IMR-90 (cell line): ENCODE results near the gene WDR54. TPM values are rescaled to one million over a fixed set of nuclear protein-coding genes. Genes with fewer than 3 reads are reported as not detected.

ENCODE experiments used
- ATAC-seq: fragments of 200-7000 bp; cut with Tn5 transposase; 2 replicates; pipeline ENCODE4 v1.9.1; 2020; ENCODE audit warnings: low read depth, mild to moderate bottlenecking, moderate library complexity
- BruUV-seq: library from RNA; stranded (reverse); fragments of 400-500 nt; replicated peaks from 2 replicates; lab custom pipeline; 2021; lab: Mats Ljungman, UMichigan
- CTCF ChIA-PET: fragments of 300-600 bp; formaldehyde crosslinking; extraction: SDS; loops from one replicate; lab custom pipeline; 2021; ENCODE audit warnings: antibody characterized with exemption; lab: Yijun Ruan, JAX
- POLR2A ChIA-PET: fragments of 300-600 bp; sonication (Branson Sonifier 250); formaldehyde crosslinking; loops from one replicate; lab custom pipeline; 2022; ENCODE audit warnings: antibody characterized with exemption; ENCODE audit not compliant: unreplicated experiment; lab: Charles Lee
- DNase-seq: peaks from one replicate; pipeline ENCODE4 v3.0.0; 2013
- H2AFZ ChIP-seq: replicated peaks from 2 replicates; pipeline ENCODE3; 2013; ENCODE audit warnings: low read length, mild to moderate bottlenecking; ENCODE audit not compliant: poor library complexity
- H2AK5ac ChIP-seq: 2 replicates; pipeline ENCODE4 v1.6.1; 2013; ENCODE audit warnings: low read depth, low read length, inconsistent platforms
- H2AK9ac ChIP-seq: replicated peaks from 2 replicates; pipeline ENCODE3; 2013; ENCODE audit warnings: mild to moderate bottlenecking, low read depth, low read length, moderate library complexity; ENCODE audit not compliant: poor library complexity
- H2BK120ac ChIP-seq: 2 replicates; pipeline ENCODE4 v1.6.1; 2013; ENCODE audit warnings: low read depth, low read length, inconsistent platforms
- H2BK15ac ChIP-seq: 3 replicates; pipeline ENCODE4 v1.6.1; 2013; ENCODE audit warnings: low read depth, low read length, inconsistent platforms
- H2BK20ac ChIP-seq: 2 replicates; pipeline ENCODE4 v1.6.1; 2013; ENCODE audit warnings: low read depth, mild to moderate bottlenecking, inconsistent platforms, low read length, moderate library complexity
- H2BK5ac ChIP-seq: 2 replicates; pipeline ENCODE4 v1.6.1; 2013; ENCODE audit warnings: mild to moderate bottlenecking, low read depth, low read length, inconsistent platforms; ENCODE audit not compliant: poor library complexity, severe bottlenecking
- H3K14ac ChIP-seq: replicated peaks from 2 replicates; pipeline ENCODE4 v1.6.1; 2013; ENCODE audit warnings: low read depth, low read length, inconsistent platforms
- H3K18ac ChIP-seq: 2 replicates; pipeline ENCODE4 v1.6.1; 2013; ENCODE audit warnings: low read depth, low read length, control low read depth
- H3K23ac ChIP-seq: 2 replicates; pipeline ENCODE4 v1.6.1; 2013; ENCODE audit warnings: low read depth, low read length, inconsistent platforms
- H3K27ac ChIP-seq: 2 replicates; pipeline ENCODE4 v1.5.1; 2013; ENCODE audit warnings: mild to moderate bottlenecking, control low read depth, low read length; ENCODE audit not compliant: insufficient read depth
- H3K27me3 ChIP-seq: 2 replicates; pipeline ENCODE4 v1.6.1; 2013; ENCODE audit warnings: low read length; ENCODE audit not compliant: control insufficient read depth, insufficient read depth
- H3K36me3 ChIP-seq: 2 replicates; pipeline ENCODE4 v1.6.1; 2013; ENCODE audit warnings: low read length, mixed read lengths; ENCODE audit not compliant: control insufficient read depth, insufficient read depth
- H3K4ac ChIP-seq: 2 replicates; pipeline ENCODE4 v1.6.1; 2013; ENCODE audit warnings: low read depth, low read length, inconsistent platforms
- H3K4me1 ChIP-seq: 2 replicates; pipeline ENCODE4 v1.6.1; 2013; ENCODE audit warnings: low read length, mixed read lengths; ENCODE audit not compliant: control insufficient read depth, insufficient read depth
- H3K4me2 ChIP-seq: 2 replicates; pipeline ENCODE4 v1.6.1; 2013; ENCODE audit warnings: low read depth, mild to moderate bottlenecking, control low read depth, low read length, moderate library complexity
- H3K4me3 ChIP-seq: 2 replicates; pipeline ENCODE4 v1.5.1; 2013; ENCODE audit warnings: low read depth, mild to moderate bottlenecking, control low read depth, low read length, moderate library complexity; ENCODE audit not compliant: insufficient read depth
- H3K56ac ChIP-seq: 2 replicates; pipeline ENCODE4 v1.6.1; 2013; ENCODE audit warnings: low read length, inconsistent platforms; ENCODE audit not compliant: insufficient read depth; ENCODE audit errors: extremely low read depth
- H3K79me1 ChIP-seq, 2 experiments: 2 replicates each; pipeline ENCODE4 v1.6.1; 2013; ENCODE audit warnings: low read length in 2 of 2, inconsistent platforms in 1 of 2, low read depth in 1 of 2
- H3K9ac ChIP-seq: 2 replicates; pipeline ENCODE4 v1.6.1; 2013; ENCODE audit warnings: low read depth, low read length, control low read depth
- H3K9me1 ChIP-seq: 2 replicates; pipeline ENCODE4 v1.6.1; 2013; ENCODE audit warnings: low read length, inconsistent platforms; ENCODE audit not compliant: insufficient read depth
- H3K9me3 ChIP-seq: 2 replicates; pipeline ENCODE4 v1.6.1; 2013; ENCODE audit warnings: low read length; ENCODE audit not compliant: control insufficient read depth, insufficient read depth
- H4K20me1 ChIP-seq: 2 replicates; pipeline ENCODE4 v1.6.1; 2013; ENCODE audit warnings: low read length, inconsistent platforms; ENCODE audit not compliant: insufficient read depth
- H4K5ac ChIP-seq: 2 replicates; pipeline ENCODE4 v1.6.1; 2013; ENCODE audit warnings: mild to moderate bottlenecking, low read depth, low read length, control low read depth
- H4K8ac ChIP-seq, 2 experiments: 2 replicates each; pipeline ENCODE4 v1.6.1; 2013; ENCODE audit warnings: low read depth in 2 of 2, low read length in 2 of 2, control low read depth in 1 of 2, inconsistent platforms in 1 of 2
- H4K91ac ChIP-seq: 2 replicates; pipeline ENCODE4 v1.6.1; 2013; ENCODE audit warnings: low read depth, low read length, inconsistent platforms; ENCODE audit not compliant: insufficient read depth
- CHD1 ChIP-seq: IDR thresholded peaks from 2 replicates; pipeline ENCODE4 v1.6.1; 2012; ENCODE audit warnings: low read depth, low read length, improper control_type of control experiment
- RCOR1 ChIP-seq: IDR thresholded peaks from 2 replicates; pipeline ENCODE4 v1.6.1; 2012; ENCODE audit warnings: mild to moderate bottlenecking, low read length, improper control_type of control experiment; ENCODE audit not compliant: insufficient replicate concordance
- SMC3 ChIP-seq: fragments of 150-350 bp; IDR thresholded peaks from 2 replicates; pipeline ENCODE4 v1.6.1; 2016; ENCODE audit warnings: low read depth, mild to moderate bottlenecking, antibody characterized with exemption, low read length, moderate library complexity
- WGBS, 2 experiments: methylation state at CpG; one replicate each; pipeline versions ENCODE4 v1.1.5 to v1.1.7; 2013; ENCODE audit warnings: missing lambda C conversion rate in 2 of 2; ENCODE audit not compliant: insufficient read length in 1 of 2; ENCODE audit errors: extremely low coverage in 2 of 2; 5-methylcytosine and 5-hydroxymethylcytosine counted together
- dilution Hi-C: fragments of 300-500 bp; cut with HindIII; formaldehyde crosslinking; loops from one replicate; pipeline ENCODE4 v1.14.3; 2018; ENCODE audit warnings: low sequenced_read_pairs; ENCODE audit not compliant: unreplicated experiment
- in situ Hi-C: fragments of 300-500 bp; cut with MboI; formaldehyde crosslinking; loops from 3 replicates; pipeline ENCODE4 v1.14.3; 2019; ENCODE audit warnings: low sequenced_read_pairs, inconsistent platforms, mixed read lengths
- intact Hi-C: fragments of 100-400 bp; cut with micrococcal nuclease; formaldehyde crosslinking; loops from 2 replicates; pipeline ENCODE4 v1.10.0; 2022
- polyA plus RNA-seq, 3 experiments: library from polyadenylated mRNA; depleted of rRNA; stranded (reverse); fragments of >200 nt; gene quantifications; 2 replicates each; pipeline ENCODE4 v1.2.3, GENCODE V29; 2012; ENCODE audit warnings: low replicate concordance in 1 of 3
- total RNA-seq: library from RNA; depleted of rRNA; stranded (reverse); fragments of >200 nt; gene quantifications from 2 replicates; pipeline ENCODE4 v1.2.3, GENCODE V29; 2012
- TF ChIP-seq, protein P1 (sequence below): conservative IDR thresholded peaks from 2 replicates; pipeline ENCODE4 v1.5.1; 2012; ENCODE audit warnings: mild to moderate bottlenecking, low read depth, low read length, improper control_type of control experiment
- TF ChIP-seq, protein P2 (sequence below): fragments of 150-350 bp; IDR thresholded peaks from 2 replicates; pipeline ENCODE4 v1.6.1; 2017; ENCODE audit warnings: mild to moderate bottlenecking, antibody characterized with exemption, low read length, low read depth

Gene WDR54
- total and polyA plus RNA-seq, 2 of the 4 experiments (the other 2 are of a cell fraction), result 47.9 to 57.2 TPM

DNA sequence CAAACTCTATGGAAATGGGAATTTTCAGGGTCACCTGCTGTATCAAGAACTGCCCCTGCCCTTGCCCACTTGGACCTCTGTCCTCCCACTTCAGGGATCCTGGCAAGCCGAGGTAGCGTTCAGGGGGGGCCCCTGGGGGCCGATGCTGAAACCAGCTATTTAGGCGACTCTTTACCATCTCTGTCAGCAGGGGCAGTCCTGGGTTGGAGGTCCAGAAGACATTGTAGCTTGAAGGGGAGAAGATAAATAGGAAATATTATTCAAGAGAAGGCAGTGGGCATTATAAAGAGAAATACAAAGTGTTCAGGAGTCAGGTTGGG lies 41.2 kb downstream of the WDR54 start:
- H4K91ac ChIP-seq, result no peak overlapping the region
- no peaks in the 10 kb centered on the region for H3K9me3 ChIP-seq
- DNase-seq (no peak), ATAC-seq (no peak)
- no peak overlapping the region for H3K14ac ChIP-seq
- no TSS peak for BruUV-seq
- H2BK5ac ChIP-seq, result no peak overlapping the region
- H3K4ac ChIP-seq, result no peak overlapping the region
- H2BK120ac ChIP-seq, result no peak overlapping the region
- H3K56ac ChIP-seq, result no peak overlapping the region
- no peak overlapping the region for H2AK9ac ChIP-seq
- in situ Hi-C loops, result no loop called here
- no peak overlapping the region for H2AK5ac ChIP-seq
- H2AFZ ChIP-seq, result no peak overlapping the region
- no peak overlapping the region for H3K27ac ChIP-seq
- ChIA-PET CTCF (no interaction called here), POLR2A (no interaction called here)
- no peak overlapping the region for H4K8ac ChIP-seq
- H3K18ac ChIP-seq, result no peak overlapping the region
- H3K9ac ChIP-seq, result no peak overlapping the region
- peaks cover 5% of the 10 kb centered on the region for H3K4me1 ChIP-seq
- H2BK15ac ChIP-seq, result no peak overlapping the region
- no peaks in the 10 kb centered on the region for H3K27me3 ChIP-seq
- H3K4me2 ChIP-seq, result no peak overlapping the region
- H3K4me3 ChIP-seq, result no peak overlapping the region
- H4K5ac ChIP-seq, result no peak overlapping the region
- dilution Hi-C loops, result no loop called here
- H3K23ac ChIP-seq, result no peak overlapping the region
- TF ChIP-seq, protein P1, sequence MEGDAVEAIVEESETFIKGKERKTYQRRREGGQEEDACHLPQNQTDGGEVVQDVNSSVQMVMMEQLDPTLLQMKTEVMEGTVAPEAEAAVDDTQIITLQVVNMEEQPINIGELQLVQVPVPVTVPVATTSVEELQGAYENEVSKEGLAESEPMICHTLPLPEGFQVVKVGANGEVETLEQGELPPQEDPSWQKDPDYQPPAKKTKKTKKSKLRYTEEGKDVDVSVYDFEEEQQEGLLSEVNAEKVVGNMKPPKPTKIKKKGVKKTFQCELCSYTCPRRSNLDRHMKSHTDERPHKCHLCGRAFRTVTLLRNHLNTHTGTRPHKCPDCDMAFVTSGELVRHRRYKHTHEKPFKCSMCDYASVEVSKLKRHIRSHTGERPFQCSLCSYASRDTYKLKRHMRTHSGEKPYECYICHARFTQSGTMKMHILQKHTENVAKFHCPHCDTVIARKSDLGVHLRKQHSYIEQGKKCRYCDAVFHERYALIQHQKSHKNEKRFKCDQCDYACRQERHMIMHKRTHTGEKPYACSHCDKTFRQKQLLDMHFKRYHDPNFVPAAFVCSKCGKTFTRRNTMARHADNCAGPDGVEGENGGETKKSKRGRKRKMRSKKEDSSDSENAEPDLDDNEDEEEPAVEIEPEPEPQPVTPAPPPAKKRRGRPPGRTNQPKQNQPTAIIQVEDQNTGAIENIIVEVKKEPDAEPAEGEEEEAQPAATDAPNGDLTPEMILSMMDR, result no peak
- TF ChIP-seq CHD1 (no peak), SMC3 (no peak), RCOR1 (no peak)
- TF ChIP-seq, protein P2, sequence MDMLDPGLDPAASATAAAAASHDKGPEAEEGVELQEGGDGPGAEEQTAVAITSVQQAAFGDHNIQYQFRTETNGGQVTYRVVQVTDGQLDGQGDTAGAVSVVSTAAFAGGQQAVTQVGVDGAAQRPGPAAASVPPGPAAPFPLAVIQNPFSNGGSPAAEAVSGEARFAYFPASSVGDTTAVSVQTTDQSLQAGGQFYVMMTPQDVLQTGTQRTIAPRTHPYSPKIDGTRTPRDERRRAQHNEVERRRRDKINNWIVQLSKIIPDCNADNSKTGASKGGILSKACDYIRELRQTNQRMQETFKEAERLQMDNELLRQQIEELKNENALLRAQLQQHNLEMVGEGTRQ, result no peak
- H2BK20ac ChIP-seq, result no peak overlapping the region
- no peaks in the 10 kb centered on the region for H3K9me1 ChIP-seq
- intact Hi-C loops, result no loop called here
- H4K20me1 ChIP-seq, result no peaks in the 10 kb centered on the region
- H3K36me3 ChIP-seq, result peaks cover 21% of the 10 kb centered on the region
- 96% methylated on average over 3 of the region's 4 CpGs; no CpG with 5 or more reads in 1 of the 2 experiments for WGBS, 2 experiments
- peaks cover 13 to 56% of the 10 kb centered on the region in 2 experiments; a peak in 3 of 4 replicates for H3K79me1 ChIP-seq
